HG02884 (cell line): ENCODE results near the gene CDH26.

Experiments used
- ATAC-seq: cut with Tn5 transposase; IDR thresholded peaks from one replicate; pipeline ENCODE4 v1.9.1; 2021; ENCODE audit warnings: mild to moderate bottlenecking, moderate library complexity; ENCODE audit not compliant: unreplicated experiment

CDH26 gene

GRCh38 chr20:59977086-59977485 is 18.9 kb downstream of the CDH26 start:
- ATAC-seq, result no peak

GRCh38 chr20:59983076-59983475 is 24.9 kb downstream of the CDH26 start:
- ATAC-seq, result no peak

- ATAC-seq, result no peak
Measured at GRCh38 chr20:59984541-59984940, 26.3 kb downstream of the CDH26 start.

- no peak for ATAC-seq
Measured at GRCh38 chr20:59985164-59985563, 26.9 kb downstream of the CDH26 start.

GRCh38 chr20:59985864-59986263 is 27.6 kb downstream of the CDH26 start:
- no peak for ATAC-seq

GRCh38 chr20:59987135-59987534 is 28.9 kb downstream of the CDH26 start:
- ATAC-seq, result no peak

GRCh38 chr20:59988141-59988540 is 29.9 kb downstream of the CDH26 start:
- no peak for ATAC-seq

GRCh38 chr20:59992526-59993084 is 34.4 kb downstream of the CDH26 start:
- no peak for ATAC-seq

GRCh38 chr20:59993736-59994430 is 35.7 kb downstream of the CDH26 start:
- ATAC-seq, result no peak

GRCh38 chr20:59994697-59995122 is 36.5 kb downstream of the CDH26 start:
- no peak for ATAC-seq

- ATAC-seq, result no peak
Measured at GRCh38 chr20:59996108-59996507, 37.9 kb downstream of the CDH26 start.

- ATAC-seq, result no peak
Measured at GRCh38 chr20:59997896-59998295, 39.7 kb downstream of the CDH26 start.

GRCh38 chr20:59999502-59999901 is 41.3 kb downstream of the CDH26 start:
- no peak for ATAC-seq

- ATAC-seq, result no peak
Measured at GRCh38 chr20:60000271-60001042, 42.2 kb downstream of the CDH26 start.

GRCh38 chr20:60001108-60001507 is 42.9 kb downstream of the CDH26 start:
- no peak for ATAC-seq

GRCh38 chr20:60003776-60004175 is 45.6 kb downstream of the CDH26 start:
- no peak for ATAC-seq

- no peak for ATAC-seq
Measured at GRCh38 chr20:60006261-60006660, 48.0 kb downstream of the CDH26 start.

GRCh38 chr20:60007464-60007863 is 49.2 kb downstream of the CDH26 start:
- no peak for ATAC-seq

- ATAC-seq, result no peak
Measured at GRCh38 chr20:60008130-60008808, 50.0 kb downstream of the CDH26 start.

- ATAC-seq, result no peak
Measured at GRCh38 chr20:60009318-60009717, 51.1 kb downstream of the CDH26 start.

- ATAC-seq, result no peak
Measured at GRCh38 chr20:60009826-60010616, 51.8 kb downstream of the CDH26 start.
